Measurements from ENCODE around the gene PIGH.

The PIGH gene

DNA sequence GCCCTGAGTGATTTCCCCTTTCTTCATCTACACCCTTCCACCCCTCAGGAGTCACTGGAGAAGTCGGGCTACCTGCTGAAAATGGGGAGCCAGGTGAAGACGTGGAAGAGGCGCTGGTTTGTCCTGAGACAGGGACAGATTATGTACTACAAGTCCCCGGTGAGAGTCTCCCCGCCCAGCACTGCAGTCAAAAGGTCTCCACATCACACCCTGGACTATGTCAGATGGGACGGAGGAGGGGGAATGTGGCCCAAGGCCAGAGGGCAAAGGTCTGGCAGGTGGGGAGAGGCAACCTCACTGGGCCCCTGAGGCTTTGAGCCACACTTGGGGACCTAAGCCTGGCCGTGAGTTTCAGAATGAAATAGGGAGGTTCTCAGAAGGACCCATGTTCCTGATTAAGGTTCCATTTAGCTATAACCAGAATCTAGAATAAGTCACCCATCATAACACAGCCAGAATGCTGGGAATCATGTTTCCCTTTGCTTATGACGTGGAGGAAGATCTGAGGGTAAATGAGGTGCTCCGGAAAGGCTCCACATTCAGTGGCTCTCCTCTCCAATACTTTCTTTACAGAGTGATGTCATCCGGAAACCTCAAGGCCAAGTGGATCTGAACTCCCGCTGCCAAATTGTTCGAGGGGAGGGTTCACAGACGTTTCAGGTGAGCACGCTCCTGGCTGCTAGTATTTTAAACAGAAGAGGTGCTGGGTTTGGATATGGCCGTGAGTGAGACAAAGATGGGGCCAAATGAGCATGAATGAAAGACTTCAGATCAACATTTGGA, 26.6 kb downstream of the PIGH start:
- DNase-seq, result no peak

GRCh38 chr14:67572608-67573007, 27.5 kb downstream of the PIGH start:
- DNase-seq, result no peak

GRCh38 chr14:67571991-67572323, 28.1 kb downstream of the PIGH start:
- DNase-seq, result no peak

- DNase-seq, result peak; percentile 44
Measured at GRCh38 chr14:67571275-67571990, 28.6 kb downstream of the PIGH start.

- DNase-seq, result no peak
Measured at GRCh38 chr14:67570453-67570852, 29.6 kb downstream of the PIGH start.

DNA sequence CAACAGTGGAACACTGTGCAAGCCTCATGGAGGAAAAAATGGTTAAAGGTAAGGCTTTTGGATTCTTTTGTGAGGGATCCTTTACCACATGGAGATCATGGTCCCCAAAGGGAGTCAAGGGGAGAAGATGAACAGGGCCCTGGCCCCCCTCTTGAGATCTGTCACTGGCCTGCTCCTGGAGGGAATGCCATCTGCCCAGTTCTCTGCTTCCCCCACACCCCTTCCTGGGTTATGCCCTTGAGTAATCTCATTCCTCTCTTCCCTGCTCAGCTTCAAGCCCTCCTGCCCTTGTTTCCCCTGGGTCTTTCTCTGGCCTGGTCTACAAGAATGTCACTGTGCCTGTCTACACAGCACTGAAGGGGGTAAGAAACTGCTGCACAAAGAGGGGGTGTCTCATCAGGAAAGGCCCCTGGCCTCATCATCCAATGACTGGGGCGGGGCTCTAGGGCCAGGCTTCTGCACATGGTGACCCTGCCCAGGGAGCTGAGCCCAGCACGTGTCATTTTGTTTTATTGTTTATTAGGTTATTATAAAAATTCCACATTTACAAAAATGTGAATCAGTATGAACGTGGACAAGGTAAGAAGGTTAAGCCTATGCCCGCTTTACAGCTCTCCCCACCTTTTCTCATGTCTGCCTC, 30.3 kb downstream of the PIGH start:
- DNase-seq, result no peak

- no peak for DNase-seq
Measured at GRCh38 chr14:67569011-67569650, 30.9 kb downstream of the PIGH start.

DNA sequence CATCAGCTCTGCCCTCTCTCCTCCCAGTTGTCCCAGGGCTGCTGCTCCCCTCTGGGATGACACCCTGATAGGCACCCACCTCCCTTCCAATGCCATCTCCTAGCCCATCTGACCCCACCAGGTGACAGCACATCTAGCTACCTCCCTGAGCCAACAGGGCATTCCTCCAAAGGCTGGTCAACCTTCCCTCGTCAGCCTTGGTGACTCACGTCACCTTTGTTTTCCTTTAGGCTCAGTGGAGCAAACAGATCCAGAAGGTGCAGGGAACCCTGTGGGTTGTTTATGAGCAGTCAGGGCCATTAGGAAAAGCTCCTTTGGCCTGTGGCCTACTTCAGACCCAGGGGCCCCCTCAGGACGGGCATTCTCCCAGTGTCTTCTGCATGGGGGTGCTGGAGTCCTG, 32.4 kb downstream of the PIGH start:
- DNase-seq, result no peak

DNA sequence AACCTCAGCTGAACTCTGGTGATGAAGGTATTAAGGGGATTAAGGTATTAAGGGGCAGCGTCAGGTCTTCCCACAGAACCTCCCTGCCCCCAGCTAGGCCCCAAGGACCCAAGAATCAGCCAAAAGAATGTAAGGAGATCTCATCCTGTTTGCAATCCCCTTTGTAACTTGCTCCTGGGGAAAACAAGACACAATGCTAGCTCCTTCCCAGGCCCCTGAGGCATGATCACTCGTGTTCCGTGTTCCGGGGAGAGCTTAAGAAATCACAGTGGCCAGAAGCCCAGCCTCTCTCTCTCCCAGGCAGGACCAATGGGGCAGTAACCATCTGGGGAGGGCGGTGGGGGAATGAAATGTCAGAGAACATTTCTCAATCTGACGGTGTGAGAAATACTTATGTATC, 33.2 kb downstream of the PIGH start:
- no peak for DNase-seq

- no peak for DNase-seq
Measured at GRCh38 chr14:67564236-67564635, 35.8 kb downstream of the PIGH start.

DNA sequence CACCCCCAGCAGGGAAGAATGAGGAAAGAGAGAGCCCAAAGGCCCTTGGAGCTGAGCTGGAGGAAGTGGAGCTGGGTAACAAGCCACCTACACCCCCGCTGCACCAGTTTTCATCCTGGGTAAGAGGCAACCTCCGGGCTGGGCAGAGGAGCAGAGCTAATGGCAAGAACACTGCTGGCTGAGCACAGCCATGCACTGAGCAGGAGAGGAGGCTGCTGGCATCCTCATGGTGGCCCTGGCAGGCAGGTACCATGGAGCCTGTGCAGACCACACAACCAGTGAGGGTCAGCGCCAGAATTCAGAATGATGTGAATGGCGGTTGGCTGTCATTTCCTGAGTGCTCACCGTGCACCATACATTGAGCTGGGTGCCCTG, 37.3 kb downstream of the PIGH start:
- DNase-seq, result no peak

- no peak for DNase-seq
Measured at GRCh38 chr14:67562025-67562775, 37.9 kb downstream of the PIGH start.

DNA sequence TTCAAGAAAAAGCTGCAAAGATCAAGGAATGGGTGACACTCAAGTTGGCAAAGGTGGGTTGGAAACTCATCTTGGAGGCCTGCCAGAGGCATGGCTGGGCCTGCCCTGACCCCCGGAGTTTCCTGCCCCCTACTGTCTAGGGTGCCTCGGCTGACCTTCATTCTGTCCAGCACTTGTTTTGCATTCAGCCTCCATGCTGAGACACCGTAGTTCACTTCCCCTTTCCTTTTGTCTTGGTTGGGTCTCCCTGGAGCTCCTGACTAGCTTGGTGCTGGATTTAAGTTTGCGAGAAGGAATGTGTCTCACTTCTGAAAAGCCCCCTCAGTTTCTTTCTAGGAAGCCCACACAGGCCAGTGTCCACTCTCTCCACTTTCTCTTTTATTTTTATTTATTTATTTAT, 40.4 kb downstream of the PIGH start:
- DNase-seq, result no peak

GRCh38 chr14:67557656-67558055, 42.4 kb downstream of the PIGH start:
- DNase-seq, result no peak

DNA sequence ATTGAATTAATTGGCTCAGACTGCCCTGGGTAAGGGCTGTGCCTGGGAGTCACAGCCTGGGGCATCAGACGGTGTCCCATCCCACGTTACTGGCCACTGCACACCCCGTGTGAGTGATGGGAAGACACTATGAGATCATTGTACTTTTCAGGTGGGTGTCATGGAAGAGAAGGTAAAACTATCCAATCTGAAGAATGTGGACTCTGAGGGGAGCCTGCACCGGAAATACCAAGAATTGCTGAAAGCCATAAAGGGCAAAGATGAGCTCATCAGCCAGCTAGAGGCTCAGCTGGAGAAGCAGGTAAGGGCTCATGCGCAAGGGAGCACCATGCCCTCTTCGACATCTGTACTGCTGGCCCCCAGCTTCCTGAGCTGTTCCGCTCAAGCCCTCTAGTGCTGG, 43.0 kb downstream of the PIGH start:
- DNase-seq, result no peak

DNA sequence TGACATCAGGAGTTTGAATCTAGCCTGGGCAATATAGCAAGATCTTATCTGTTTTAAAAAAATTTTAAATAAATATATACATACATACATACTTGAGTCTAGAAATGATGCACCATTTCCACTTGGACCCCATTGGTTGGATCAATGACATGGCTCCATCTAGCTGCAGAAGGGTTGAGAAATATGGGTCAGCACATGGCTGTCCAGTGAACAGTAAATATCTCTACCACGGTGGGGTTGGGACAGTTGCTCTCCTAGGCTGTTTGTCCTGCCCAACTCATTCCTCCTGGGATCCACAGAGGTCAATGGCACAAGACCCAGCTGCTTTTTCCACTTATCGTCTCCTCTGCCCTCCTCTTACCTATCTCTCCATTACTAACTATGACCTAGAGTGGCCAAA, 43.4 kb downstream of the PIGH start:
- DNase-seq, result no peak

GRCh38 chr14:67555518-67556090, 44.5 kb downstream of the PIGH start:
- DNase-seq, result no peak

- no peak for DNase-seq
Measured at GRCh38 chr14:67554341-67554740, 45.7 kb downstream of the PIGH start.

GRCh38 chr14:67553547-67553946, 46.5 kb downstream of the PIGH start:
- DNase-seq, result no peak

DNA sequence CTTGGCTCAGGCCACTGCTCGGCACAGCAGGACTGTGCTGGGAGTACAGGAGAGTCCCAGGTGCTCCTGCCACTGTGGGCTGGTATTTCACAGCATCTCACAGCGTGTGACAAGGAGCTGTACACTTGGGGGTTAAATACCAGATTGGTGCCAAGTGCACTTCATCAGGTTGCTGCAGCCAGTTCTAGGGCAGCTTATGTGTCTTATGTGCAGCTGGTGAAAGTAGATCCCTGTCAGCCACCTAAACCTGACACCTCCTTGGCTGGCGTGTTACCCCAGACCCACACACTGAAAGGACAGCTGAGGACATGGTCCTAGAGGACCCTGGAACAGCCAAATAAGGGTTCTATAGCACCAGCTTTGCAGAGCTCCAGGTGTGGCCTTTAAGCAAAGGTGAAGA, 48.1 kb downstream of the PIGH start:
- no peak for DNase-seq

- DNase-seq, result no peak
Measured at GRCh38 chr14:67551123-67551522, 48.9 kb downstream of the PIGH start.

DNA sequence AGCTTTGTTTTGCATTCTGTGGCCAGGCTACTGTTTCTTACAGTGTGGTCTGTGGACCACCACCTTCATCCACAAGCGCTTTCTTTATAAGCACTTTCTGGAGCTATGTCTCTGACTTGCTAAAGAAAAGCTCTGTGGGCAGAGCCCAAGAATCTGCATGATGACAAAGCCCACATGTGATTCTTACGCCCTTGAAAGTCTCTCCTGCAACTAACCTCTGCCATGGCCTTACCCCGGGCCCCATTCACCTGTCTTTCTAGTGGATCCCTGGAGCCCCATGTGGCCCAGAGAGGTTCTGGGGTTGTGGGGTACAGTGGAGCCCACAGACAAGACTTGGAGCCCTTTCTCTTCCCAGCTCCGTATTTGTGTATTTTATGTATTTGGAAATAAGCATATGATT, 50.3 kb downstream of the PIGH start:
- no peak for DNase-seq

Measured in HCEC 1CT (cell line).